T47D (cell line): ENCODE data around the gene CLPX.
"Not testable (repeated sequence)": the region's sequence is repeated elsewhere in the genome, so short reads cannot be mapped to it uniquely, and the experiment has no call there.

Experiments
- DNase-seq, 2 experiments: peaks; one replicate each; pipeline versions ENCODE4 v3.0.0 to v3.0.0-alpha.2; 2011 to 2012; ENCODE audit warnings: low read depth in 1 of 2, low spot score in 1 of 2
- JUND ChIP-seq: IDR thresholded peaks from 2 replicates; pipeline ENCODE4 v1.6.1; 2012; ENCODE audit warnings: low read depth
- in situ Hi-C: cut with HindIII; loops from 2 replicates; pipeline ENCODE4 v1.10.0; 2016; ENCODE audit warnings: low sequenced_read_pairs, low pct_unique_long_range_greater_than_20kb

The CLPX gene

GRCh38 chr15:65177901-65178300 lies 7.2 kb downstream of the CLPX start:
- no peak for DNase-seq
- no peak for TF ChIP-seq JUND
- in situ Hi-C loops = no loop called here

GRCh38 chr15:65176056-65176455 lies 9.1 kb downstream of the CLPX start:
- TF ChIP-seq JUND = no peak
- in situ Hi-C loops = no loop called here
- DNase-seq = no peak

- no peak for TF ChIP-seq JUND
- in situ Hi-C loops = no loop called here
- no peak for DNase-seq
Measured at GRCh38 chr15:65175511-65175910, 9.6 kb downstream of the CLPX start.

- in situ Hi-C loops = no loop called here
- DNase-seq = no peak
- no peak for TF ChIP-seq JUND
Measured at GRCh38 chr15:65174509-65174908, 10.6 kb downstream of the CLPX start.

- TF ChIP-seq JUND = no peak
- in situ Hi-C loops = no loop called here
- no peak for DNase-seq
Measured at GRCh38 chr15:65172531-65172930, 12.6 kb downstream of the CLPX start.

GRCh38 chr15:65171428-65171827 lies 13.7 kb downstream of the CLPX start:
- TF ChIP-seq JUND = no peak
- in situ Hi-C loops = no loop called here
- peak in 1 of 2 experiments; percentile 15 for DNase-seq

GRCh38 chr15:65165875-65166274 lies 19.3 kb downstream of the CLPX start:
- in situ Hi-C loops = no loop called here
- no peak for TF ChIP-seq JUND
- DNase-seq = no peak

- no peak for DNase-seq
- in situ Hi-C loops = no loop called here
- no peak for TF ChIP-seq JUND
Measured at GRCh38 chr15:65164139-65164538, 21.0 kb downstream of the CLPX start.

GRCh38 chr15:65163041-65163440 lies 22.1 kb downstream of the CLPX start:
- DNase-seq = no peak
- in situ Hi-C loops = no loop called here
- TF ChIP-seq JUND = no peak

- no peak for TF ChIP-seq JUND
- in situ Hi-C loops = no loop called here
- no peak for DNase-seq
Measured at GRCh38 chr15:65156692-65157091, 28.4 kb downstream of the CLPX start.

- no peak for DNase-seq
- in situ Hi-C loops = no loop called here
- TF ChIP-seq JUND = no peak
Measured at GRCh38 chr15:65154720-65155119, 30.4 kb downstream of the CLPX start.

- DNase-seq = no peak
- in situ Hi-C loops = no loop called here
- TF ChIP-seq JUND = no peak
Measured at GRCh38 chr15:65147902-65148301, 37.2 kb downstream of the CLPX start.

- in situ Hi-C loops = no loop called here
- no peak for DNase-seq
- no peak for TF ChIP-seq JUND
Measured at GRCh38 chr15:65146438-65146837, 38.7 kb downstream of the CLPX start.

- DNase-seq = not testable (repeated sequence)
Measured at GRCh38 chr15:65138631-65139030, 46.5 kb downstream of the CLPX start.

GRCh38 chr15:65137893-65138292 lies 47.2 kb downstream of the CLPX start:
- in situ Hi-C loops = not testable (repeated sequence)

More at GRCh38 chr15:65138631-65139030, 46.5 kb downstream of the CLPX start:
- in situ Hi-C loops = not testable (repeated sequence)

GRCh38 chr15:65137089-65137488 lies 48.1 kb downstream of the CLPX start:
- in situ Hi-C loops, DNase-seq: not testable (repeated sequence)

More at GRCh38 chr15:65137893-65138292, 47.2 kb downstream of the CLPX start:
- not testable (repeated sequence) for DNase-seq
